MM.1S (cell line): Measurements from ENCODE around the gene ADISSP.

Source experiments
- EZH2 ChIP-seq: fragments of 300-600 bp; sonication (generic); optimal IDR thresholded peaks from 2 replicates; pipeline ENCODE3; 2017; ENCODE audit warnings: low read depth, mild to moderate bottlenecking, antibody characterized with exemption, low read length, mixed read lengths
- EZH2phosphoT487 ChIP-seq: fragments of 300-600 bp; sonication (generic); IDR thresholded peaks from 2 replicates; pipeline ENCODE4 v1.6.1; 2018; ENCODE audit warnings: antibody characterized with exemption, low read length
- TF ChIP-seq, protein P1 (sequence below): fragments of 300-600 bp; sonication (generic); IDR thresholded peaks from 2 replicates; pipeline ENCODE4 v1.5.1; 2016; ENCODE audit warnings: antibody characterized with exemption, low read length, mixed read lengths

- TF ChIP-seq EZH2 (no peak), EZH2phosphoT487 (no peak)
- TF ChIP-seq, protein P1, sequence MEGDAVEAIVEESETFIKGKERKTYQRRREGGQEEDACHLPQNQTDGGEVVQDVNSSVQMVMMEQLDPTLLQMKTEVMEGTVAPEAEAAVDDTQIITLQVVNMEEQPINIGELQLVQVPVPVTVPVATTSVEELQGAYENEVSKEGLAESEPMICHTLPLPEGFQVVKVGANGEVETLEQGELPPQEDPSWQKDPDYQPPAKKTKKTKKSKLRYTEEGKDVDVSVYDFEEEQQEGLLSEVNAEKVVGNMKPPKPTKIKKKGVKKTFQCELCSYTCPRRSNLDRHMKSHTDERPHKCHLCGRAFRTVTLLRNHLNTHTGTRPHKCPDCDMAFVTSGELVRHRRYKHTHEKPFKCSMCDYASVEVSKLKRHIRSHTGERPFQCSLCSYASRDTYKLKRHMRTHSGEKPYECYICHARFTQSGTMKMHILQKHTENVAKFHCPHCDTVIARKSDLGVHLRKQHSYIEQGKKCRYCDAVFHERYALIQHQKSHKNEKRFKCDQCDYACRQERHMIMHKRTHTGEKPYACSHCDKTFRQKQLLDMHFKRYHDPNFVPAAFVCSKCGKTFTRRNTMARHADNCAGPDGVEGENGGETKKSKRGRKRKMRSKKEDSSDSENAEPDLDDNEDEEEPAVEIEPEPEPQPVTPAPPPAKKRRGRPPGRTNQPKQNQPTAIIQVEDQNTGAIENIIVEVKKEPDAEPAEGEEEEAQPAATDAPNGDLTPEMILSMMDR, result no peak
These were observed 57.5 kb downstream of the ADISSP start for GRCh38 chr20:3710011-3710466.
